HG02981 (cell line): ENCODE measurements around the gene HPGD.

Experiments used
- ATAC-seq: cut with Tn5 transposase; IDR thresholded peaks from one replicate; pipeline ENCODE4 v1.9.1; 2021; ENCODE audit warnings: mild to moderate bottlenecking, moderate library complexity; ENCODE audit not compliant: unreplicated experiment

The HPGD gene

DNA sequence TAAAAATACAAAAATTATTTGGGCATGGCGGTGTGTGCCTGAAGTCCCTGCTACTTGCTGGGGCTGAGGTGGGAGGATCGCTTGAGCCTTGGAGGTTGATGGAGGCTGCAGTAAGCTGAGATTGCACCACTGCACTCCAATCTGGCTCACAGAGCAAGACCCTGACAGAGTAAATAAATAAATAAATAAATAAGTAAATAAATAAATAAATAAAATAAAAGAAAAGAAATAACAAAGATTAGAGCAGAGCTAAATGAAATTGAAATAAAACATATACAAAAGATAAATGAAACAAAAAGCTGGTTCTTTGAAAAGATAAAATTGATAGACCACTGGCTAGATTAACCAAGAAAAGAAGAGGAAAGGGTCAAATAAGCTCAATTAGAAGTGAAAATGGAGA is 43.1 kb downstream of the HPGD start:
- ATAC-seq, result no peak

- no peak for ATAC-seq
These were observed 46.8 kb downstream of the HPGD start for GRCh38 chr4:174475528-174475927.

DNA sequence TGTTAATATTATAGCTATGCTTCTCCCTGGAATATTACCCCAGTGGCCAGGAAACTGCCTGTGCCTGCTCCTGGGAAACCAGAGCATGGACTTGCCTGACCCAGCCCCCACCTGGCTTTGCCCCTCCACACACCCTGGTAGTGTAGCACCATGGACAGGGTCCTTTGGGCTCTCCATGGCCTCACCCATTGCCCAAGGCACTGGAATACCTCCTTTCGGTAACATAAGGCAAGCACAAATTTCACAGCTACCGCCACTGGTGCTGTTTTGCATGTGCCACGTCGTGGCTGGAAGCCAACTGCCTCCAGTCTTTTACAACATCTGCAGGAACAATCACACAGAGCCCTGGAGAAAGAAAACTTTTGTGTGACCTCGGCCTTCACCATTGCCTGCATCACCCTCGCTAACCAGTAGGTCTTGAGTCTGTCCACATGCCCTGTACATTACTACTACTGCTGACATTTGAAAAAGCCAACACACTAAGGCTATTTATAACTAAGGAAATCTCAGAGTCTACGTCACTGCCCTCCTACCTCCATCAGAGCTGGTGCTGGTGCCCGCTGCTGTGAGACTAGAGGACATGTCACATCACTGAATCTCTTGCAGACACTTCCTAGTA is 47.7 kb downstream of the HPGD start:
- no peak for ATAC-seq

- no peak for ATAC-seq
These were observed 55.2 kb downstream of the HPGD start for GRCh38 chr4:174467107-174467506.

GRCh38 chr4:174464949-174465348 is 57.3 kb downstream of the HPGD start:
- no peak for ATAC-seq

- no peak for ATAC-seq
These were observed 60.7 kb downstream of the HPGD start for GRCh38 chr4:174461466-174462106.

DNA sequence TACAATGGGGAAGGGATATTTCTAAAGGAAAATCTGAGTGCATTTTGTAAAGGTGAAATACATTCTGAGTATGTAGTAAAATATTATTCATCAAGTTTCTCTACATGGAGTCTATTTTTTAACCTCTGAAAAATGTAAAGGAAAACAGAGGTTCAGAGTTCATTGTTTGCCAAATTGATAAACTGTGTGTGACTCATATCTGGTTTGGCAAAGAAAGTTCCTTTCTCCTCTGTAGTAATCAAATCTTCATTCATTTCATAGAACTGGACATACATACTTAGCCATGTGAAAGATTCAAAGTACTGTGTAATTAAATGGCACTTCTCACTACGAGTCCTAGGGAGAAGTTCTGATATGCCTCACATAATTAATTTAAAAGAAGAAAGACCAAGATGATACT is 61.6 kb downstream of the HPGD start:
- ATAC-seq, result no peak

DNA sequence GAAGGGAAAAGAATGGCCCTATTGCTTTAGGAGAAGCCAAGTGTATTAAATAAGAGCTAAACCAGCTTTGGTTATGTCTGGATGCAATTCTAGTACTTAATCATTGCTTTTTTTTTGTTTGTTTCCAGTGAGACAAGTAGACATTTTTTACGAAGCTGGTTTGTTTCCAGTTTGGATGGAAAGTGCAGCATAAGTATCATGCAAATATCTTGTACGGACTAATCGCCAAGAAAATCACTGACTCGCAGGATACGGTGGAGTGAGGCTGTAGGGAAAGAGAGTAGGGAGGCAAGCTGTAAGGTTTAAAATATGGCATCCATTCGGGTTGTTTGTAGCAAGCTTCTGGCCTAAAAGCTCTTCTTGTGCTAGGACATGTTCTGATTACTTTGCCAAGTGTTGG is 64.8 kb downstream of the HPGD start:
- no peak for ATAC-seq

GRCh38 chr4:174454815-174455473 is 67.3 kb downstream of the HPGD start:
- no peak for ATAC-seq

DNA sequence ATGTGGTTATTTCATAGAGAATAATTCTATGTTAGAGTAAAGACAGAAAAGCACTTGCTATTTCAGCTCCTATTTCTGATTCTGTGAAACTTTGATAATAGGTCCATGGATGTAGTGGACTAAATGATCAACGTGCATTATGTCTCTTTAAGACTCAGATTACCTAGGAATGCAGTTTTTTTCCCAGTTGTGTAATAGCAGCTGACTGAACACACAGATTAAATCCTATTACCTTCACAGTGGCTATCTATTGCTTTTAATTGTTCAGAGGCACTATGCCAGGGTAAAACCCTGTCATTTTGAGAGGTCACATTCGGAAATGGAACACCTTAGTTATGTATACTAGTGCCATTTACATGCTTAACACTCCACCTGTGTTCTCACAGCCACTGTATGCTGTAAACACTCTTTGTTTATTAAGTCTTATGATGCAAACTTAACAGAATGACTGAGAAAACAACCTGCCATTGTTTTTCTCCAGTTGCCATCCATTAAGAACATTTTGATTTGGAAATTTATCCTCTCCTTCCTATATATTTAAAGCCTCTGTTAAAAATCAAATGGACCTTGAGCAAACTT is 70.5 kb downstream of the HPGD start:
- no peak for ATAC-seq

GRCh38 chr4:174450786-174451125 is 71.5 kb downstream of the HPGD start:
- ATAC-seq, result no peak

GRCh38 chr4:174449944-174450785 is 72.1 kb downstream of the HPGD start:
- no peak for ATAC-seq

DNA sequence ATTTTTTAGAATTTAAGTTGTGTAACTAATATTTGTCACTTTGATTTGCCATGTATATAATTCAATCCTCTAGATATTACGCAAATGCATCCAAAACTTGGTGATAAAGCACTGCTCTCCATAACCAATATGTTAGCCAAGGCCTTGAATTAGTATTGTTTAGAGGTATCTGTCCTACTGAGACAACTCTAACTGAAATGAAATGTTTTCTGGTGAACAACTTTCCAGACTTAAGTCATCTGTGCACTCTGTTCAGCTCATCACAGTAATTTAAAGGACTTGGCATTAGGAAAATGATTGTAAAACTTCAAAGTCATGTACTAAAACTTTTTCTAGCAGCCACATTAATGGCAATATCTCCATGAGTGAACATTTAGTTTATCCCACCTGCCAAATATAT is 73.1 kb downstream of the HPGD start:
- no peak for ATAC-seq

DNA sequence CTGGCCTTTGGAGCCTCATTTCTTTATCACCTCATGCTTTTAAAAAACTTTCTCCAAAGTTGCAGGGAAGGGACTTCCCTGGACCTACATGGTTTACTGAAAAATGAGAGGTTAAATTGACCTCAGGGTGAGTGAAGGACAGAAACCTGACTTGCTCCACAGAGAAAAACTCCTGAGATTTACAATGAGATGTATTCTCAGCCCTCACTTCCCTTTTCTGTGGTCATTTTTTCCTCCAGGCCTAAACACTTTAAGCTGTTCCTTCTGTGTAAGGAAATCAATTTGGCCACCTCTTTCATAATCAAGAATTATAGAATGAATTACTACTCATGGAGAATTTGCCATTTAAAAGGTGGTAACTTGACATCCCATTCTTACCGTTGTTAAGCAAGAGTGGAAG is 77.9 kb downstream of the HPGD start:
- ATAC-seq, result no peak
